Endothelial cell (in vitro differentiated cells): ENCODE measurements around the gene FAM81A. TPM values are rescaled to one million over a fixed set of nuclear protein-coding genes. Genes with fewer than 3 reads are reported as not detected.

Experiments used
- DNase-seq: peaks from one replicate; pipeline ENCODE4 v3.0.0; 2021; ENCODE audit warnings: low spot score
- H3K27ac Mint-ChIP-seq: one replicate; pipeline ENCODE4 v1.8.0; 2021; ENCODE audit warnings: mixed read lengths, inconsistent platforms; ENCODE audit not compliant: unreplicated experiment
- H3K27me3 Mint-ChIP-seq: one replicate; pipeline ENCODE4 v1.8.0; 2021; ENCODE audit warnings: mild to moderate bottlenecking, moderate library complexity, mixed read lengths, inconsistent platforms; ENCODE audit not compliant: unreplicated experiment
- H3K36me3 Mint-ChIP-seq: one replicate; pipeline ENCODE4 v1.8.0; 2021; ENCODE audit warnings: mild to moderate bottlenecking, low read depth, mixed read lengths, inconsistent platforms; ENCODE audit not compliant: unreplicated experiment
- H3K4me1 Mint-ChIP-seq: one replicate; pipeline ENCODE4 v1.8.0; 2021; ENCODE audit warnings: mild to moderate bottlenecking, mixed read lengths, inconsistent platforms; ENCODE audit not compliant: unreplicated experiment
- H3K4me3 Mint-ChIP-seq: one replicate; pipeline ENCODE4 v1.8.0; 2021; ENCODE audit warnings: mild to moderate bottlenecking, mixed read lengths, inconsistent platforms; ENCODE audit not compliant: unreplicated experiment
- H3K9me3 Mint-ChIP-seq: one replicate; pipeline ENCODE4 v1.8.0; 2021; ENCODE audit warnings: mixed read lengths, inconsistent platforms; ENCODE audit not compliant: unreplicated experiment
- total RNA-seq: library from RNA; stranded (reverse); fragmentation: NEBNext Ultra II Directional; extraction: Animal tissue kit (Norgen Biotek cat#: 25700); gene quantifications from one replicate; pipeline ENCODE4 v1.2.1, GENCODE V29; 2021; ENCODE audit not compliant: unreplicated experiment
- TF ChIP-seq, protein P1 (sequence below): fragments of 200-600 bp; sonication (generic); IDR thresholded peaks from one replicate; pipeline ENCODE4 v1.5.0; 2021; ENCODE audit warnings: antibody characterized with exemption; ENCODE audit not compliant: unreplicated experiment

Gene FAM81A
- total RNA-seq, 1 donor from 2014 or later, result 0.23 TPM

- Mint-ChIP-seq H3K9me3 (no peaks in the 10 kb centered on the region), H3K27ac (no peak overlapping the region), H3K4me3 (no peak overlapping the region), H3K27me3 (no peaks in the 10 kb centered on the region), H3K4me1 (no peaks in the 10 kb centered on the region), H3K36me3 (no peaks in the 10 kb centered on the region)
- peak; percentile 68 for DNase-seq
- TF ChIP-seq, protein P1, sequence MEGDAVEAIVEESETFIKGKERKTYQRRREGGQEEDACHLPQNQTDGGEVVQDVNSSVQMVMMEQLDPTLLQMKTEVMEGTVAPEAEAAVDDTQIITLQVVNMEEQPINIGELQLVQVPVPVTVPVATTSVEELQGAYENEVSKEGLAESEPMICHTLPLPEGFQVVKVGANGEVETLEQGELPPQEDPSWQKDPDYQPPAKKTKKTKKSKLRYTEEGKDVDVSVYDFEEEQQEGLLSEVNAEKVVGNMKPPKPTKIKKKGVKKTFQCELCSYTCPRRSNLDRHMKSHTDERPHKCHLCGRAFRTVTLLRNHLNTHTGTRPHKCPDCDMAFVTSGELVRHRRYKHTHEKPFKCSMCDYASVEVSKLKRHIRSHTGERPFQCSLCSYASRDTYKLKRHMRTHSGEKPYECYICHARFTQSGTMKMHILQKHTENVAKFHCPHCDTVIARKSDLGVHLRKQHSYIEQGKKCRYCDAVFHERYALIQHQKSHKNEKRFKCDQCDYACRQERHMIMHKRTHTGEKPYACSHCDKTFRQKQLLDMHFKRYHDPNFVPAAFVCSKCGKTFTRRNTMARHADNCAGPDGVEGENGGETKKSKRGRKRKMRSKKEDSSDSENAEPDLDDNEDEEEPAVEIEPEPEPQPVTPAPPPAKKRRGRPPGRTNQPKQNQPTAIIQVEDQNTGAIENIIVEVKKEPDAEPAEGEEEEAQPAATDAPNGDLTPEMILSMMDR, result peak; percentile 63
Measured at GRCh38 chr15:59501597-59501996, 63.6 kb downstream of the FAM81A start.

- no peak overlapping the region for H3K27ac Mint-ChIP-seq
- TF ChIP-seq, protein P1, result no peak
- no peaks in the 10 kb centered on the region for H3K9me3 Mint-ChIP-seq
- H3K27me3 Mint-ChIP-seq, result no peaks in the 10 kb centered on the region
- no peak overlapping the region for H3K4me3 Mint-ChIP-seq
- no peaks in the 10 kb centered on the region for H3K4me1 Mint-ChIP-seq
- H3K36me3 Mint-ChIP-seq, result no peaks in the 10 kb centered on the region
- DNase-seq, result no peak
Measured at GRCh38 chr15:59515190-59515589, 77.2 kb downstream of the FAM81A start.

- no peak overlapping the region for H3K4me3 Mint-ChIP-seq
- TF ChIP-seq, protein P1, result no peak
- H3K27ac Mint-ChIP-seq, result no peak overlapping the region
- DNase-seq, result no peak
- no peaks in the 10 kb centered on the region for H3K27me3 Mint-ChIP-seq
- no peaks in the 10 kb centered on the region for H3K36me3 Mint-ChIP-seq
- H3K9me3 Mint-ChIP-seq, result no peaks in the 10 kb centered on the region
- no peaks in the 10 kb centered on the region for H3K4me1 Mint-ChIP-seq
Measured at GRCh38 chr15:59516655-59517461, 78.9 kb downstream of the FAM81A start.

DNA sequence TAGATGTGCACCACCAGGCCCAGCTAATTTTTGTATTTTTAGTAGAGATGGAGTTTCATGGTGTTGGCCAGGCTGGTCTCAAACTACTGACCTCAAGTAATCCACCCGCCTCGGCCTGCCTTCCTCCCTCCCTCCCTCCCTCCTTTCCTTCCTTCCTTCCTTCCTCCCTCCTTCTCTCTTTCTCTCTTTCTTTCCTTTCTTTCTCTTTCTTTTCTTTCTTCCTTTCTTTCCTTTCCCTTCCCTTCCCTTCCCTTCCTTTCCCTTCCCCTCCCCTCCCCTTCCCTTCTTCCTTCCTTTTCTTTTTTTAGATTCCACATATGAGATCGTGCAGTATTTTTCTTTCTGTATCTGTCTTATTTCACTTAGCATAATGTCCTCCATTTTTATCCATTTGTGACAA is 81.3 kb downstream of the FAM81A start:
- Mint-ChIP-seq H3K4me3 (no peak overlapping the region), H3K27ac (no peak overlapping the region), H3K36me3 (no peaks in the 10 kb centered on the region), H3K4me1 (peaks cover 5% of the 10 kb centered on the region), H3K9me3 (no peaks in the 10 kb centered on the region), H3K27me3 (no peaks in the 10 kb centered on the region)
- TF ChIP-seq, protein P1, result no peak
- no peak for DNase-seq

DNA sequence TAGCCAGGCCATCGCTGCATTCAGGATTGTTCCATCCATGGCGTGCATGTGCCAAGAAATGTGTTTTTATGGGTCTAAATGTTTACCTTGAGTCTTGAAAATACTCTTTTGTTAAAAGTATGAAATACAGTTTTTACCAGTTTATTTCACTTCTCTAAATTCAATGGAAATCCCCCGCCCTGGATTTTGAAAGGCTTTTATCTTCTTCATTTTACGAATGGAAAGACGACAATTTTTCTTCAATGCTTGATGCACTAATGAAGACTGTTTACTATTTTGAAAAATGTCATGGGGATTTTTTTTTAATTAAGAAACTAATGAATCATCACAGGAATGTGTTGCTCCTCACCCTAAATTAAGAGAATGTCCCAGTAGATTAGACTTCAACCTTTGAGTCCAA is 83.5 kb downstream of the FAM81A start:
- TF ChIP-seq, protein P1, result no peak
- Mint-ChIP-seq H3K4me1 (peaks cover 8% of the 10 kb centered on the region), H3K36me3 (no peaks in the 10 kb centered on the region), H3K27ac (no peak overlapping the region), H3K27me3 (no peaks in the 10 kb centered on the region), H3K4me3 (no peak overlapping the region), H3K9me3 (no peaks in the 10 kb centered on the region)
- no peak for DNase-seq
